Activated CD8-positive, alpha-beta memory T cell treated with anti-CD3 and anti-CD28 coated beads, Interleukin-2, amount 10 ng/mL, durations not matched to agents 7 days and 5 days (primary cell): ENCODE data around the gene TLR9. TPM values are rescaled to one million over a fixed set of nuclear protein-coding genes. Genes with fewer than 3 reads are reported as not detected.

Source experiments
- ATAC-seq: fragments of 150-1000 bp; cut with Tn5 transposase; one replicate; pipeline ENCODE4 v1.10.0; 2021; ENCODE audit warnings: moderate library complexity
- CTCF ChIA-PET: fragments of 350-600 bp; sonication (Branson Sonifier 250); formaldehyde crosslinking; loops from one replicate; lab custom pipeline; 2021; ENCODE audit warnings: antibody characterized with exemption; lab: Charles Lee
- DNase-seq: peaks from one replicate; pipeline ENCODE4 v3.0.0-alpha.2; 2020
- H3K27ac Mint-ChIP-seq: one replicate; pipeline ENCODE4 v1.8.0; 2021; ENCODE audit warnings: mild to moderate bottlenecking, mixed read lengths
- H3K27me3 Mint-ChIP-seq: one replicate; pipeline ENCODE4 v1.8.0; 2021; ENCODE audit warnings: mixed read lengths
- H3K36me3 Mint-ChIP-seq: one replicate; pipeline ENCODE4 v1.8.0; 2021; ENCODE audit warnings: mild to moderate bottlenecking, mixed read lengths
- H3K4me1 Mint-ChIP-seq: one replicate; pipeline ENCODE4 v1.8.0; 2021; ENCODE audit warnings: mixed read lengths
- H3K4me3 Mint-ChIP-seq: one replicate; pipeline ENCODE4 v1.8.0; 2021; ENCODE audit warnings: mild to moderate bottlenecking, moderate library complexity, mixed read lengths
- H3K9me3 Mint-ChIP-seq: one replicate; pipeline ENCODE4 v1.8.0; 2022; ENCODE audit warnings: low read depth, mixed read lengths
- total RNA-seq, 2 experiments: library from RNA; stranded (reverse); gene quantifications; one replicate each; pipeline ENCODE4 v1.2.3, GENCODE V29; 2021

Gene TLR9
- total RNA-seq, 2 experiments from 2014 or later = 0.64 TPM; not detected in 1

- no peaks in the 10 kb centered on the region for H3K27me3 Mint-ChIP-seq
Measured at GRCh38 chr3:52246264-52246620, 20.8 kb upstream of the TLR9 start.

GRCh38 chr3:52245322-52246263 lies 20.1 kb upstream of the TLR9 start, which contains the start of gene PPM1M:
PPM1M (plus strand) TSS chr3:52245759; CDS start chr3:52245825, 66 bp downstream.
- H3K27me3 Mint-ChIP-seq = no peaks in the 10 kb centered on the region
- peak within 1 kb of the TSS; percentile 91 for H3K4me3 Mint-ChIP-seq
- peak; percentile 67 for ATAC-seq
- H3K9me3 Mint-ChIP-seq = no peaks in the 10 kb centered on the region
- H3K36me3 Mint-ChIP-seq = peaks cover 46% of the 10 kb centered on the region
- H3K4me1 Mint-ChIP-seq = peaks cover 79% of the 10 kb centered on the region
- CTCF ChIA-PET = interaction anchor here (1.2 to 13.8 kb wide), 7 partner anchors 12 to 94 kb away, joined by 4 to 176 read pairs (median 6); partner anchors contain the start of gene WDR82
- H3K27ac Mint-ChIP-seq = peak within 1 kb of the TSS; percentile 90
- peak; percentile 74 for DNase-seq

More at GRCh38 chr3:52246264-52246620, 20.8 kb upstream of the TLR9 start:
- ATAC-seq = peak; percentile 18
- Mint-ChIP-seq H3K4me3 (peak overlapping the region; percentile 91), H3K9me3 (no peaks in the 10 kb centered on the region), H3K36me3 (peaks cover 43% of the 10 kb centered on the region), H3K4me1 (peaks cover 76% of the 10 kb centered on the region), H3K27ac (peak overlapping the region; percentile 90)
- DNase-seq = no peak
- CTCF ChIA-PET = interaction anchor here (1.1 to 13.8 kb wide), 8 partner anchors 13 to 93 kb away, joined by 3 to 176 read pairs (median 6); partner anchors contain the start of gene WDR82

GRCh38 chr3:52243791-52244628 lies 18.6 kb upstream of the TLR9 start:
- peak; percentile 5 for ATAC-seq
- Mint-ChIP-seq H3K27ac (peak overlapping the region; percentile 75), H3K4me3 (peak overlapping the region; percentile 79), H3K9me3 (no peaks in the 10 kb centered on the region), H3K4me1 (peaks cover 73% of the 10 kb centered on the region), H3K36me3 (peaks cover 37% of the 10 kb centered on the region), H3K27me3 (no peaks in the 10 kb centered on the region)
- DNase-seq = peak; percentile 72
- CTCF ChIA-PET = interaction anchor here (0.8 to 13.8 kb wide), 7 partner anchors 9 to 68 kb away, joined by 3 to 176 read pairs (median 11); partner anchors contain the start of gene WDR82

- H3K27ac Mint-ChIP-seq = peak overlapping the region; percentile 80
Measured at GRCh38 chr3:52242039-52242438, 16.6 kb upstream of the TLR9 start.

GRCh38 chr3:52240886-52241370 lies 15.5 kb upstream of the TLR9 start:
- Mint-ChIP-seq H3K4me3 (peak overlapping the region; percentile 96), H3K36me3 (peaks cover 22% of the 10 kb centered on the region)

More at GRCh38 chr3:52242039-52242438, 16.6 kb upstream of the TLR9 start:
- peaks cover 26% of the 10 kb centered on the region for H3K36me3 Mint-ChIP-seq
- peaks cover 68% of the 10 kb centered on the region for H3K4me1 Mint-ChIP-seq
- H3K27me3 Mint-ChIP-seq = no peaks in the 10 kb centered on the region
- no peak for ATAC-seq
- H3K4me3 Mint-ChIP-seq = no peak overlapping the region
- DNase-seq = no peak
- CTCF ChIA-PET = interaction anchor here (1.6 to 13.8 kb wide), 4 partner anchors 12 to 49 kb away, joined by 6 to 176 read pairs (median 33); partner anchors contain the start of gene WDR82
- H3K9me3 Mint-ChIP-seq = no peaks in the 10 kb centered on the region

GRCh38 chr3:52240059-52240885 lies 14.8 kb upstream of the TLR9 start:
- CTCF ChIA-PET = interaction anchor here (0.7 to 13.8 kb wide), 14 partner anchors 9 to 206 kb away, joined by 3 to 176 read pairs (median 6); partner anchors contain the start of genes TLR9 and WDR82
- Mint-ChIP-seq H3K36me3 (peaks cover 23% of the 10 kb centered on the region), H3K27me3 (no peaks in the 10 kb centered on the region), H3K27ac (peak overlapping the region; percentile 95), H3K4me1 (peaks cover 75% of the 10 kb centered on the region), H3K9me3 (no peaks in the 10 kb centered on the region), H3K4me3 (peak overlapping the region; percentile 96)
- DNase-seq (peak; percentile 86), ATAC-seq (peak; percentile 34)

More at GRCh38 chr3:52240886-52241370, 15.5 kb upstream of the TLR9 start:
- no peak for DNase-seq
- H3K27me3 Mint-ChIP-seq = no peaks in the 10 kb centered on the region
- peaks cover 70% of the 10 kb centered on the region for H3K4me1 Mint-ChIP-seq
- H3K27ac Mint-ChIP-seq = peak overlapping the region; percentile 95
- CTCF ChIA-PET = interaction anchor here (0.9 to 13.8 kb wide), 13 partner anchors 10 to 206 kb away, joined by 3 to 176 read pairs (median 6); partner anchors contain the start of gene WDR82
- H3K9me3 Mint-ChIP-seq = no peaks in the 10 kb centered on the region
- no peak for ATAC-seq

- no peaks in the 10 kb centered on the region for H3K27me3 Mint-ChIP-seq
- H3K4me1 Mint-ChIP-seq = peaks cover 68% of the 10 kb centered on the region
- H3K36me3 Mint-ChIP-seq = peaks cover 28% of the 10 kb centered on the region
- H3K27ac Mint-ChIP-seq = peak within 1 kb of the TSS; percentile 95
- no peaks in the 10 kb centered on the region for H3K9me3 Mint-ChIP-seq
- CTCF ChIA-PET = interaction anchor here (0.7 to 13.8 kb wide), 13 partner anchors 9 to 207 kb away, joined by 3 to 176 read pairs (median 4); partner anchors contain the start of genes GLYCTK, TLR9 and WDR82
- H3K4me3 Mint-ChIP-seq = peak within 1 kb of the TSS; percentile 96
- DNase-seq (peak; percentile 87), ATAC-seq (peak; percentile 86)
Measured at GRCh38 chr3:52238761-52239701, 13.6 kb upstream of the TLR9 start, which contains the start of gene TWF2. TWF2 (minus strand) TSS chr3:52239158; CDS start chr3:52239016, 142 bp downstream.

- H3K4me3 Mint-ChIP-seq = peak overlapping the region; percentile 96
- ATAC-seq (no peak), DNase-seq (no peak)
- H3K27ac Mint-ChIP-seq = peak overlapping the region; percentile 84
- CTCF ChIA-PET = interaction anchor here (0.7 to 13.8 kb wide), 13 partner anchors 9 to 187 kb away, joined by 3 to 176 read pairs (median 3); partner anchors contain the start of genes GLYCTK, TLR9 and WDR82
- H3K27me3 Mint-ChIP-seq = no peaks in the 10 kb centered on the region
- H3K36me3 Mint-ChIP-seq = peaks cover 30% of the 10 kb centered on the region
- H3K9me3 Mint-ChIP-seq = no peaks in the 10 kb centered on the region
- peaks cover 65% of the 10 kb centered on the region for H3K4me1 Mint-ChIP-seq
Measured at GRCh38 chr3:52238193-52238760, 12.8 kb upstream of the TLR9 start.

GRCh38 chr3:52237657-52238172 lies 12.3 kb upstream of the TLR9 start:
- CTCF ChIA-PET = interaction anchor here (0.7 to 13.8 kb wide), 7 partner anchors 10 to 102 kb away, joined by 3 to 176 read pairs (median 11); partner anchors contain the start of genes TLR9 and WDR82
- peak overlapping the region; percentile 84 for H3K27ac Mint-ChIP-seq
- no peaks in the 10 kb centered on the region for H3K27me3 Mint-ChIP-seq
- H3K36me3 Mint-ChIP-seq = peaks cover 30% of the 10 kb centered on the region
- ATAC-seq = no peak
- peak overlapping the region; percentile 96 for H3K4me3 Mint-ChIP-seq
- H3K9me3 Mint-ChIP-seq = no peaks in the 10 kb centered on the region
- H3K4me1 Mint-ChIP-seq = peaks cover 69% of the 10 kb centered on the region
- no peak for DNase-seq

- Mint-ChIP-seq H3K36me3 (peaks cover 27% of the 10 kb centered on the region), H3K27me3 (no peaks in the 10 kb centered on the region)
- no peak for DNase-seq
Measured at GRCh38 chr3:52237006-52237656, 11.7 kb upstream of the TLR9 start.

More at GRCh38 chr3:52237006-52237656, 11.7 kb upstream of the TLR9 start:
- CTCF ChIA-PET = interaction anchor here (0.6 to 13.8 kb wide), 10 partner anchors 9 to 235 kb away, joined by 3 to 176 read pairs (median 3); partner anchors contain the start of genes TLR9 and WDR82
- peaks cover 71% of the 10 kb centered on the region for H3K4me1 Mint-ChIP-seq
- no peaks in the 10 kb centered on the region for H3K9me3 Mint-ChIP-seq
- peak overlapping the region; percentile 48 for H3K4me3 Mint-ChIP-seq
- no peak for ATAC-seq
- peak overlapping the region; percentile 61 for H3K27ac Mint-ChIP-seq
